Activated naive CD4-positive, alpha-beta T cell treated with anti-CD3 and anti-CD28 coated beads, Interleukin-2, amount 10 ng/mL, durations not matched to agents 7 days and 5 days (primary cell): Measurements from ENCODE around the gene CAMK1D.
A peak's percentile ranks its signal among the peaks of the same experiment; 100 is the strongest.

Experiments
- CTCF ChIA-PET: fragments of 350-600 bp; sonication (Branson Sonifier 250); formaldehyde crosslinking; loops from one replicate; lab custom pipeline; 2021; ENCODE audit warnings: antibody characterized with exemption; lab: Charles Lee
- DNase-seq: peaks from one replicate; pipeline ENCODE4 v3.0.0-alpha.2; 2020
- H3K27ac Mint-ChIP-seq: one replicate; pipeline ENCODE4 v1.8.0; 2021; ENCODE audit warnings: mild to moderate bottlenecking, moderate library complexity, mixed read lengths
- H3K27me3 Mint-ChIP-seq: one replicate; pipeline ENCODE4 v1.8.0; 2021; ENCODE audit warnings: mild to moderate bottlenecking, mixed read lengths
- H3K36me3 Mint-ChIP-seq: one replicate; pipeline ENCODE4 v1.8.0; 2021; ENCODE audit warnings: mixed read lengths
- H3K4me1 Mint-ChIP-seq: one replicate; pipeline ENCODE4 v1.8.0; 2021; ENCODE audit warnings: mixed read lengths
- H3K4me3 Mint-ChIP-seq: one replicate; pipeline ENCODE4 v1.8.0; 2021; ENCODE audit warnings: mild to moderate bottlenecking, moderate library complexity, mixed read lengths
- H3K9me3 Mint-ChIP-seq: one replicate; pipeline ENCODE4 v1.8.0; 2021; ENCODE audit warnings: mixed read lengths

Gene CAMK1D

DNA sequence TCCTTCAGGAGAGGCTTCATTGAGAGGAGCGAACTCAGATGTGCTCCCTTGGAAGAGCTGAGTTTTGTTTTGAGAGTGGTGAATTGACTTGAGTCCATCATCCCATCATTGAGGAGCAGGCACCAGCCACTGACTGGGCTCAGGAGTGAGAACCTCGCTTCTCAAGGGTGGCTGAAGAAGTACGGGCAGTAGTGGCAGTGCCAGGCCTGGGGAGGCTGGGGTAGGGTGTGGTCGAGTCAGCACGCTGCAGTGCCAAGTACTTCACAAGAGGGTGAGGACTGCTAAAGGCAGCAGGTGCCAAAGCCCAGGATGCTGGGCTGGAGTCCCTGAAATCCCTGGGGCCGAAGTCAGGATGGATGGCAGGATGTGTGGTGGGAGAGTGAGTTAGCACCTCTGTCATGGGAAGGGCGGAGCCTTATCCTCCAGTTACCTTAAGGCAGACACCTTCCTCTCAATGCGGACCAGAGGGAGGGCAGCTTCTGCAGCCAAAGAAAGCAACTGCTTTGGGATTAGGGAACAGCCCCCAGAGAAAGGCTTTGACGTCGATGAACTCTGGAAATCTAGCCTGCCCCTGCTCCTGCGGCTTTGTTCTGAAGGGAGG lies 210.3 kb downstream of the CAMK1D start:
- CTCF ChIA-PET, result no interaction called here
- DNase-seq, result no peak
- H3K27me3 Mint-ChIP-seq, result no peaks in the 10 kb centered on the region
- H3K9me3 Mint-ChIP-seq, result no peaks in the 10 kb centered on the region
- H3K27ac Mint-ChIP-seq, result no peak overlapping the region
- no peak overlapping the region for H3K4me3 Mint-ChIP-seq
- H3K4me1 Mint-ChIP-seq, result no peaks in the 10 kb centered on the region
- H3K36me3 Mint-ChIP-seq, result no peaks in the 10 kb centered on the region

GRCh38 chr10:12561307-12561706 lies 212.0 kb downstream of the CAMK1D start:
- Mint-ChIP-seq H3K4me1 (no peaks in the 10 kb centered on the region), H3K27ac (no peak overlapping the region), H3K36me3 (no peaks in the 10 kb centered on the region), H3K27me3 (no peaks in the 10 kb centered on the region), H3K4me3 (no peak overlapping the region), H3K9me3 (no peaks in the 10 kb centered on the region)
- CTCF ChIA-PET, result no interaction called here
- no peak for DNase-seq

DNA sequence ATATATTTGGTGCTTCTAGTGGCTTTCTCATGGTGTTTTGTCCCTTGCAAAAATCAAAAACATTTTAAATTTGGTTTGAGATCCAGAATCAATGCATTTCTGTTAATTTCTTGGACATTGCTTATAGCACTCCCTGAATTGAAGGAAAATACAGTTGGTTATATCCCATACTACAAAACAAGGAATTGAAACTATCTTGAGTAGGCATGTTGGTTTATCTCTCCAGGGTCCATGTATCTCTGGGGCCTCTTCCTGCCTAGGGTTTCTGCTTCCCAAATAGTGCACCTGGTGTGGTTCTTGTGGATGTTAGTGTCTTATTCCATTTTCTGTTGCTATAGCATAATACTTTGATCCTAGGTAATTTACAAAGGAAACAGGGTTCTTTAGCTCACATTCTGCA lies 212.4 kb downstream of the CAMK1D start:
- no peak overlapping the region for H3K27ac Mint-ChIP-seq
- no peaks in the 10 kb centered on the region for H3K36me3 Mint-ChIP-seq
- CTCF ChIA-PET, result no interaction called here
- H3K4me1 Mint-ChIP-seq, result no peaks in the 10 kb centered on the region
- no peaks in the 10 kb centered on the region for H3K27me3 Mint-ChIP-seq
- DNase-seq, result no peak
- no peaks in the 10 kb centered on the region for H3K9me3 Mint-ChIP-seq
- no peak overlapping the region for H3K4me3 Mint-ChIP-seq

DNA sequence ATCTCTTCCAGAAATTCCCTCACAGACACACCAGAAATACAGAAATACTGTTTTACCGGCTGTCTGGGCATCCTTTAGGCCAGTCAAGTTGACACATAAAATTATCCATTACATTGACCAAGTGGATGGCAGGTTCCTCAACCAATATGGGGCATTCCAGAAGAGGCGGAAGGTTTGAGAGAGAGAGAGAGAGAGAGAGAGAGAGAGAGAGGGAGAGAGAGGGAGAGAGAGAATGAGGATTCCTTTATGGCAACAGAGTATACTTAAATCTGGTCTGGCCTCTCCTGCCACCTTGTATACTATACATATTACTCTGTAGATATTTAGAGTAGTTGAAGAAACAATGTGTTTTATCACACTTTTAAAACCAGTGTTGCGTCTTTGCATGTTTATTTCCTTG lies 214.1 kb downstream of the CAMK1D start:
- peaks cover 2% of the 10 kb centered on the region for H3K4me1 Mint-ChIP-seq
- no peak for DNase-seq

GRCh38 chr10:12564173-12564572 lies 214.8 kb downstream of the CAMK1D start:
- Mint-ChIP-seq H3K27me3 (no peaks in the 10 kb centered on the region), H3K4me3 (no peak overlapping the region), H3K9me3 (no peaks in the 10 kb centered on the region), H3K36me3 (no peaks in the 10 kb centered on the region), H3K27ac (no peak overlapping the region), H3K4me1 (peaks cover 5% of the 10 kb centered on the region)
- no peak for DNase-seq
- CTCF ChIA-PET, result interaction anchor here (0.6 kb wide), 2 partner anchors 71 to 140 kb away, joined by 3 to 4 read pairs; no protein-coding TSS in a partner anchor

More for the DNA sequence above, 214.1 kb downstream of the CAMK1D start:
- H3K36me3 Mint-ChIP-seq, result no peaks in the 10 kb centered on the region
- H3K27me3 Mint-ChIP-seq, result no peaks in the 10 kb centered on the region
- H3K4me3 Mint-ChIP-seq, result no peak overlapping the region
- H3K27ac Mint-ChIP-seq, result no peak overlapping the region
- CTCF ChIA-PET, result no interaction called here
- no peaks in the 10 kb centered on the region for H3K9me3 Mint-ChIP-seq

GRCh38 chr10:12566161-12567115 lies 217.1 kb downstream of the CAMK1D start:
- Mint-ChIP-seq H3K36me3 (no peaks in the 10 kb centered on the region), H3K4me1 (peaks cover 5% of the 10 kb centered on the region), H3K9me3 (no peaks in the 10 kb centered on the region), H3K27ac (no peak overlapping the region), H3K27me3 (no peaks in the 10 kb centered on the region), H3K4me3 (no peak overlapping the region)
- CTCF ChIA-PET, result interaction anchor here (0.7 kb wide), 1 partner anchor 22 kb away, joined by 4 read pairs; no protein-coding TSS in a partner anchor
- no peak for DNase-seq

DNA sequence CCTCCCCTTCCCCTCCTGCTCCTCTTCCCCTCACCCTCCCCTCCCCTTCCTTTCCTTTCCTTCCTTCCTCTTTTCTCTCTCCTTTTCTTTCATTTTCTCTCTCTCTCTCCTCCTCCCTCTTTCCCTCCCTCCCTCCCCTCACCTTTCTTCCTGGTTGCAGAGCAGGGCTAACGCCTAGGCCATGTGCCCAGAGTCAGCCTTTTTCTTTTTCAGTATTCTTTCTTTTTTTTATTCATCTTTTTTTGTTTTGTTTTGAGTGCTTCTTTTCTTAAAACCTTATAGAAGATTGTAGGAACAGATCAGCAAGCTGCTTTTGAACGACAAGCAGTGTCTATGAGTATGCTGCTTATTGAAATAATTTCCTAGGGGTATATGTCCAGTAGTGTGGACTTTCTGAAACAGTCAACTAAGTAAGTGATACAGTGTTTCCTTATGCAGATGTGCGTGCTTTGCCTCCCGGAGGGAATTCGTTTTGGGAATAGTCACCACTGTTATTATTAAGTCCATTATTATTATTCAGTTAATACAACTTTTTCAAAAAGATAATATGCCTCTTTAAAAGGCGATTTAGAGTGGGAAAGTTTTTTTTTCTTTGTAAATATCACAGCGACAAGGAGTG lies 219.2 kb downstream of the CAMK1D start:
- Mint-ChIP-seq H3K27me3 (no peaks in the 10 kb centered on the region), H3K4me1 (peaks cover 5% of the 10 kb centered on the region), H3K27ac (no peak overlapping the region), H3K4me3 (no peak overlapping the region), H3K9me3 (no peaks in the 10 kb centered on the region), H3K36me3 (no peaks in the 10 kb centered on the region)
- no peak for DNase-seq
- CTCF ChIA-PET, result no interaction called here

- CTCF ChIA-PET, result no interaction called here
- Mint-ChIP-seq H3K36me3 (peaks cover 5% of the 10 kb centered on the region), H3K27ac (peak overlapping the region; percentile 61), H3K27me3 (no peaks in the 10 kb centered on the region), H3K4me1 (peaks cover 5% of the 10 kb centered on the region), H3K4me3 (no peak overlapping the region), H3K9me3 (peaks cover 3% of the 10 kb centered on the region)
- no peak for DNase-seq
Measured at GRCh38 chr10:12572281-12572680, 222.9 kb downstream of the CAMK1D start.

DNA sequence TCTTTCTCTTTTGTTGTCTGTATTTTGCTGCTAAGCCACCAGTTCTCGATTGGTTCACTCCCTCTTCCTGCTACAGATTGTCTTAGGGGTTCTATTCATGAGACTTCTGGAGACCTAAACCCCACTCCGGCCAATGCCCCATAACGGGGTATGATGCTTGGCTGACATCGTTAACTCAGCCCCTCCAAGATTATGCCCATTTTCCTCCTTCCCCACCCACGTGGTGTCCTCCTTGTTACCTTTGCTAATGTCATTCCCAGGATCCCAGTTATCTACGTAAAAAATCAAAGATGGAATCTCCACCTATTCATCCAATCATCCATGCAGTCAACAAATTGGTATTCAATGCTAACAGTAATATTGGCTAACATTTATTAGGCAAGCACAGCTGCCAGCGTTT lies 228.3 kb downstream of the CAMK1D start:
- CTCF ChIA-PET, result no interaction called here
- H3K4me1 Mint-ChIP-seq, result peaks cover 3% of the 10 kb centered on the region
- no peak for DNase-seq
- H3K9me3 Mint-ChIP-seq, result peaks cover 11% of the 10 kb centered on the region
- H3K4me3 Mint-ChIP-seq, result no peak overlapping the region
- peaks cover 8% of the 10 kb centered on the region for H3K36me3 Mint-ChIP-seq
- no peak overlapping the region for H3K27ac Mint-ChIP-seq
- H3K27me3 Mint-ChIP-seq, result no peaks in the 10 kb centered on the region

DNA sequence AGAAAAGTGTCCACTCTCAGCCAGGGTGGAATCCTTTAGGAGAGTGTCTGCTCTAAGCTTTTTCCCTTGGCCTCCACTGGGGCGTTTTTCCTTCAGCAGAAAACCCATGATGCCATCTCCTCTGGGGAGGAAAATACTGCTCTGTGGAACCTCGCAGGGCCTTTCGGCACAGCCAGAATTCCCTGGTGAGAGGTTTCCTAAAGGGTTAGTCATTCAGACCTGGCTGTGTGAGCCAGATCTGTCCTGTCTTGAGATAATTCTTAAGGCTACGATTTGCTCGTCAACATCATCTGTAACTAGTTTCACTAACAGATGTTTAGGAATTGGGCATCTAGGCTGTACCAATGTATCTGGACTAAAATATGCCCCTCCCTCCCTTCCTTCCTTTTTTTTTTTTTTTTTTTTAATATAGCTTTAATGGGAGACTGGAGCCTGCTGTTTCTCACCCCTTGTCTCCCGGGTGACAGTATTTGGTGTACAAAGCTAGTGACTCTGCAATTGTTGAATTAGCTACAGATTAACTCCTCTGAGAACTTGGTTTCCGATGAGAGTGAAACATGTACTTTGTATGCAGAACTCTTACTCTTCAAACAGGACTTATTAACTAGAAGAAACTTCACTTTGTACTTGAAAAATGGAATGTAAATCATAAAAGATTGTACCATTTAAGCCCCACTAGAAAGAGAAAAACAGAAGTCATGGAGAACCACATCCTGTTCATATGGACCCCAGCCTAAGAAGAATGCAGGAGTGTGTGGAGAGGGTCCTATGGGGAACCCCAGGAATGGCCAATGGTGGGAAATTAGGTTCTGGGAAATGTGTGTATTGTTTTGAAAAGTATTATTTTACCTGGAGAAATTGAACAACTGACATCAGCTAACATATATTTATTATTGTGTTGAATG lies 230.9 kb downstream of the CAMK1D start:
- CTCF ChIA-PET, result no interaction called here
- Mint-ChIP-seq H3K27me3 (no peaks in the 10 kb centered on the region), H3K4me1 (peaks cover 6% of the 10 kb centered on the region), H3K4me3 (no peak overlapping the region), H3K27ac (no peak overlapping the region), H3K36me3 (peaks cover 13% of the 10 kb centered on the region), H3K9me3 (peaks cover 17% of the 10 kb centered on the region)
- DNase-seq, result no peak

DNA sequence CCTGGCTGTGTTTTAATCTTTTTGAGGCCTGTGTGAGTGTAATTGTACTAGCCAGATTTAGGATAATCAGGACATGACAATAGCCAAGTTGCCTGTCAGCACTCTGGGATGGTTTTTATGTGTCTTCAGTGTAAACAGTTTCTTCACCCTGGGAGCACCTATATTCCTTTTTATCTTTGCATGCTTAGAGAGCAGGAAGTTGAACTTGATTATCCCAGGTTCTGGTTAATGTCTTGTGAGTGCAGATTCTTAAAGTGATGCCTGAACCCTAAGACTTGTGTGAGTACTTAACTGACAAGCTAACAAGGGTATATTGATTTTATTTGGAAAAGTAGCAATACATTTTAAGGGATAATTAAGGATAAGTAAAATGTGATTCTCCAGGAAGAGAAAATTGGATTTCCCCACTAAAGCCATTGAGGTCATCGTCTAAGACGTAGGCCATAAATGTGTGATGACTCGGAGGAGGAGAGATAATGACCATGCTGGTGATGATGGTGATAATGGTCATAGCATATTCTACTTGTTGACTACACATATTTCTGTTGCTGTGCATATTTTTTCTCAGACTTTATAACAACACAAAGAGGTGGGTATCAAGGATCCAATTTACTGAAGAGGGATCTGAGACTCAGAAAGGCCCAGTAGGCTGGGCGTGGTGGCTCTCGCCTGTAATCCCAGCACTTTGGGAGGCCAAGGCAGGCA lies 234.7 kb downstream of the CAMK1D start:
- no peaks in the 10 kb centered on the region for H3K27me3 Mint-ChIP-seq
- no peak for DNase-seq
- H3K36me3 Mint-ChIP-seq, result peaks cover 7% of the 10 kb centered on the region
- H3K4me1 Mint-ChIP-seq, result peaks cover 38% of the 10 kb centered on the region
- H3K4me3 Mint-ChIP-seq, result no peak overlapping the region
- peaks cover 15% of the 10 kb centered on the region for H3K9me3 Mint-ChIP-seq
- CTCF ChIA-PET, result no interaction called here
- no peak overlapping the region for H3K27ac Mint-ChIP-seq

DNA sequence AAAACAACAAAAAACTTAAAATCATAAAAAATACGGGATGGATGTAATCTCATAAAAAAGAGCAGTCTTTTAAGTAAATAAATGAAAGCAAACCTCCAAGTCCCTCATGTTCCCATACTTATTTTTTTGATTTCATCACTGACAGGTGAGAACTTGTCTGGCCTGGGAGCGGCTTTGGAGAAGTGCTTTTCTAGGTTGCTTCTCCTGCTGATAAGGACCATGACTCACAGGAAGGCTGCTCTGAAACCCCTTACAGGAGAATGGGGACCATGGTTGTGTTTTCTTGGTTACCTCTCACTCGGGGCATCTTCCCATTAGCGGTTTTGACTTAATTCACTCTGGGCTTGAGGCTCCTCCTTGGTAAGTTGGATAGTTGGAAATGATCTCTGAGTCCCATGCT lies 237.4 kb downstream of the CAMK1D start:
- CTCF ChIA-PET, result interaction anchor here (0.9 kb wide), 1 partner anchor 68 kb away, joined by 3 read pairs; no protein-coding TSS in a partner anchor
- Mint-ChIP-seq H3K9me3 (peaks cover 15% of the 10 kb centered on the region), H3K4me3 (no peak overlapping the region), H3K36me3 (peaks cover 7% of the 10 kb centered on the region), H3K4me1 (peaks cover 61% of the 10 kb centered on the region), H3K27ac (no peak overlapping the region), H3K27me3 (no peaks in the 10 kb centered on the region)
- DNase-seq, result no peak

- Mint-ChIP-seq H3K27ac (peak overlapping the region; percentile 50), H3K4me1 (peaks cover 65% of the 10 kb centered on the region), H3K36me3 (peaks cover 10% of the 10 kb centered on the region), H3K27me3 (peaks cover 3% of the 10 kb centered on the region), H3K9me3 (peaks cover 11% of the 10 kb centered on the region), H3K4me3 (peak overlapping the region; percentile 41)
- CTCF ChIA-PET, result interaction anchor here (0.5 to 1.9 kb wide), 4 partner anchors 21 to 168 kb away, joined by 3 to 4 read pairs (median 4); no protein-coding TSS in a partner anchor
- no peak for DNase-seq
Measured at GRCh38 chr10:12587451-12587888, 238.1 kb downstream of the CAMK1D start.
